M059J (cell line): ENCODE results near the gene PARVB. TPM values are rescaled to one million over a fixed set of nuclear protein-coding genes. Genes with fewer than 3 reads are reported as not detected.

Experiments used
- DNase-seq: peaks from one replicate; pipeline ENCODE4 v3.0.0-alpha.2; 2012; ENCODE audit warnings: low read depth
- total RNA-seq: library from RNA; depleted of rRNA; stranded (reverse); fragments of >200 nt; shearing (Covaris generic); gene quantifications from 2 replicates; pipeline ENCODE4 v1.2.3, GENCODE V29; 2014

Gene PARVB
- total RNA-seq, 1 experiment from 2014 or later, result 0.15 TPM

GRCh38 chr22:44159221-44159620, 135.1 kb downstream of the PARVB start:
- DNase-seq, result no peak

GRCh38 chr22:44159811-44160210, 135.7 kb downstream of the PARVB start:
- DNase-seq, result peak; percentile 29

- no peak for DNase-seq
Measured at GRCh38 chr22:44160421-44160820, 136.3 kb downstream of the PARVB start.

- DNase-seq, result no peak
Measured at GRCh38 chr22:44161673-44162072, 137.6 kb downstream of the PARVB start.

- DNase-seq, result no peak
Measured at GRCh38 chr22:44162960-44163359, 138.9 kb downstream of the PARVB start.

GRCh38 chr22:44163536-44163935, 139.4 kb downstream of the PARVB start:
- DNase-seq, result no peak

- DNase-seq, result no peak
Measured at GRCh38 chr22:44164031-44164430, 139.9 kb downstream of the PARVB start.

- DNase-seq, result no peak
Measured at GRCh38 chr22:44165286-44165874, 141.3 kb downstream of the PARVB start.

GRCh38 chr22:44166498-44167276, 142.6 kb downstream of the PARVB start:
- DNase-seq, result no peak

GRCh38 chr22:44167501-44167900, 143.4 kb downstream of the PARVB start:
- DNase-seq, result no peak

- DNase-seq, result no peak
Measured at GRCh38 chr22:44168206-44168605, 144.1 kb downstream of the PARVB start.

- no peak for DNase-seq
Measured at GRCh38 chr22:44170470-44170869, 146.4 kb downstream of the PARVB start.

- DNase-seq, result no peak
Measured at GRCh38 chr22:44171561-44171960, 147.5 kb downstream of the PARVB start.

GRCh38 chr22:44172370-44173108, 148.4 kb downstream of the PARVB start:
- no peak for DNase-seq

- DNase-seq, result no peak
Measured at GRCh38 chr22:44173154-44173553, 149.1 kb downstream of the PARVB start.

- DNase-seq, result no peak
Measured at GRCh38 chr22:44175676-44176075, 151.6 kb downstream of the PARVB start.

GRCh38 chr22:44179196-44179988, 155.3 kb downstream of the PARVB start:
- DNase-seq, result no peak

GRCh38 chr22:44179989-44180705, 156.0 kb downstream of the PARVB start:
- no peak for DNase-seq

GRCh38 chr22:44180706-44181032, 156.6 kb downstream of the PARVB start, which contains the start of gene PARVG:
TSS of gene PARVG (plus strand) at chr22:44180925. CDS start at chr22:44183330, 2,405 bp downstream.
- DNase-seq, result no peak

- peak; percentile 15 for DNase-seq
Measured at GRCh38 chr22:44181033-44181911, 157.2 kb downstream of the PARVB start.
